K562 (cell line): ENCODE measurements around the gene ANP32B. TPM values are rescaled to one million over a fixed set of nuclear protein-coding genes. Genes with fewer than 3 reads are reported as not detected.

ENCODE experiments used
- BHLHE40 ChIP-seq: IDR thresholded peaks from 2 replicates; pipeline ENCODE4 v1.6.1; 2011; ENCODE audit warnings: low read length, improper control_type of control experiment
- BMI1 ChIP-seq: fragments of 150-350 bp; IDR thresholded peaks from 2 replicates; pipeline ENCODE4 v1.6.1; 2014; ENCODE audit warnings: low read length
- CAMTA2 ChIP-seq: fragments of 250-450 bp; sonication (Bioruptor Pico); conservative IDR thresholded peaks from 2 replicates; pipeline ENCODE4 v1.5.1; 2022
- CBFA2T3 ChIP-seq: fragments of 450-650 bp; IDR thresholded peaks from 2 replicates; pipeline ENCODE4 v1.6.1; 2017
- CCNT2 ChIP-seq: IDR thresholded peaks from 2 replicates; pipeline ENCODE4 v1.6.1; 2011; ENCODE audit warnings: borderline replicate concordance, low read depth, mild to moderate bottlenecking, moderate library complexity, mixed read lengths, low read length; ENCODE audit not compliant: insufficient read length; ENCODE audit errors: extremely low read depth
- E2F3 ChIP-seq: fragments of 250-450 bp; sonication (Bioruptor Pico); IDR thresholded peaks from 2 replicates; pipeline ENCODE4 v1.4.0; 2020; ENCODE audit warnings: mild to moderate bottlenecking
- EGR1 ChIP-seq: fragments of 450-650 bp; conservative IDR thresholded peaks from 2 replicates; pipeline ENCODE4 v1.6.1; 2017; ENCODE audit warnings: mild to moderate bottlenecking
- HNRNPK ChIP-seq: fragments of 200-400 bp; formaldehyde crosslinking; IDR thresholded peaks from one replicate; pipeline ENCODE4 v1.6.1; 2018; ENCODE audit warnings: mild to moderate bottlenecking, low read depth, low read length; ENCODE audit not compliant: poor library complexity, severe bottlenecking
- SMAD3 ChIP-seq: fragments of 450-650 bp; formaldehyde crosslinking; conservative IDR thresholded peaks from 2 replicates; pipeline ENCODE4 v1.4.0; 2020; ENCODE audit warnings: mild to moderate bottlenecking
- SOX6 ChIP-seq: fragments of 450-650 bp; IDR thresholded peaks from 2 replicates; pipeline ENCODE4 v1.6.1; 2014; ENCODE audit warnings: mild to moderate bottlenecking
- STAT5A ChIP-seq: IDR thresholded peaks from 2 replicates; pipeline ENCODE4 v1.6.1; 2012; ENCODE audit warnings: low read length, inconsistent platforms, borderline replicate concordance
- TCF7 ChIP-seq: sonication (generic); IDR thresholded peaks from 2 replicates; pipeline ENCODE4 v1.6.1; 2016; ENCODE audit warnings: antibody characterized with exemption, borderline replicate concordance
- YBX1 ChIP-seq: fragments of 450-650 bp; IDR thresholded peaks from 2 replicates; pipeline ENCODE4 v1.7.1; 2016; ENCODE audit warnings: mild to moderate bottlenecking
- ZNF134 ChIP-seq: fragments of 250-450 bp; sonication (Bioruptor Pico); conservative IDR thresholded peaks from 2 replicates; pipeline ENCODE4 v1.4.0; 2020
- ZNF274 ChIP-seq: IDR thresholded peaks from 2 replicates; pipeline ENCODE4 v1.6.1; 2011; ENCODE audit warnings: low read depth, mild to moderate bottlenecking, low read length, moderate library complexity, borderline replicate concordance
- ZNF324 ChIP-seq: fragments of 250-450 bp; sonication (Bioruptor Pico); IDR thresholded peaks from 2 replicates; pipeline ENCODE4 v1.4.0; 2020; ENCODE audit warnings: mild to moderate bottlenecking
- ZNF589 ChIP-seq: fragments of 200-800 bp; sonication (Bioruptor generic); IDR thresholded peaks from 2 replicates; pipeline ENCODE4 v1.6.1; 2016; ENCODE audit warnings: low read depth, missing genetic modification characterization, missing compliant biosample characterization
- ZNF75A ChIP-seq: fragments of 450-650 bp; formaldehyde crosslinking; IDR thresholded peaks from 2 replicates; pipeline ENCODE4 v1.4.0; 2020; ENCODE audit warnings: mild to moderate bottlenecking
- ZNF77 ChIP-seq: fragments of 250-450 bp; sonication (Bioruptor Pico); IDR thresholded peaks from 2 replicates; pipeline ENCODE4 v1.5.0; 2020
- polyA plus RNA-seq, 8 experiments: library from polyadenylated mRNA; depleted of rRNA in 4 of 8; stranded (reverse) in 5 of 8; unstranded in 3 of 8; fragments of >200 nt; fragmentation: Nextera tagmentation in 2 of 8; fragmentation: Illumina TruSeq in 1 of 8; extraction: Ambion mirVana in 2 of 8; extraction: Trizol in 1 of 8; gene quantifications; 2 replicates each; pipeline versions ENCODE4 v1.2.1 to v1.2.3, GENCODE V29; 2011 to 2014; ENCODE audit warnings: inconsistent platforms in 1 of 8, missing spikeins in 1 of 8
- total RNA-seq, 7 experiments: library from RNA; depleted of rRNA in 6 of 7; stranded (reverse); fragments of >200 nt in 6 of 7; fragmentation: Illumina TruSeq in 2 of 7; extraction: Trizol in 2 of 7; gene quantifications; 2 replicates each; pipeline versions ENCODE4 v1.2.1 to v1.2.3, GENCODE V29; 2011 to 2021; ENCODE audit warnings: low replicate concordance in 1 of 7
- TF ChIP-seq, protein P1 (sequence below): fragments of 450-650 bp; formaldehyde crosslinking; IDR thresholded peaks from 2 replicates; pipeline ENCODE4 v1.4.0; 2020; ENCODE audit warnings: mild to moderate bottlenecking, moderate library complexity
- TF ChIP-seq, protein P2 (sequence below): fragments of 200-800 bp; sonication (Bioruptor generic); IDR thresholded peaks from 2 replicates; pipeline ENCODE4 v1.6.1; 2017; ENCODE audit warnings: missing genetic modification characterization, missing compliant biosample characterization
- TF ChIP-seq, protein P3 (sequence below): fragments of 250-450 bp; sonication (Bioruptor Pico); IDR thresholded peaks from 2 replicates; pipeline ENCODE4 v1.8.0; 2021; ENCODE audit warnings: mild to moderate bottlenecking, moderate library complexity
- TF ChIP-seq, protein P4 (sequence below): fragments of 450-650 bp; IDR thresholded peaks from 2 replicates; pipeline ENCODE4 v1.6.1; 2014; ENCODE audit warnings: low read depth, mild to moderate bottlenecking, moderate library complexity, borderline replicate concordance

ANP32B gene
- total and polyA plus RNA-seq, 9 of the 15 experiments (the other 6 are each of a cell fraction or from before 2014, with no cell fraction given): 68.9 to 815 (median 141) TPM

DNA sequence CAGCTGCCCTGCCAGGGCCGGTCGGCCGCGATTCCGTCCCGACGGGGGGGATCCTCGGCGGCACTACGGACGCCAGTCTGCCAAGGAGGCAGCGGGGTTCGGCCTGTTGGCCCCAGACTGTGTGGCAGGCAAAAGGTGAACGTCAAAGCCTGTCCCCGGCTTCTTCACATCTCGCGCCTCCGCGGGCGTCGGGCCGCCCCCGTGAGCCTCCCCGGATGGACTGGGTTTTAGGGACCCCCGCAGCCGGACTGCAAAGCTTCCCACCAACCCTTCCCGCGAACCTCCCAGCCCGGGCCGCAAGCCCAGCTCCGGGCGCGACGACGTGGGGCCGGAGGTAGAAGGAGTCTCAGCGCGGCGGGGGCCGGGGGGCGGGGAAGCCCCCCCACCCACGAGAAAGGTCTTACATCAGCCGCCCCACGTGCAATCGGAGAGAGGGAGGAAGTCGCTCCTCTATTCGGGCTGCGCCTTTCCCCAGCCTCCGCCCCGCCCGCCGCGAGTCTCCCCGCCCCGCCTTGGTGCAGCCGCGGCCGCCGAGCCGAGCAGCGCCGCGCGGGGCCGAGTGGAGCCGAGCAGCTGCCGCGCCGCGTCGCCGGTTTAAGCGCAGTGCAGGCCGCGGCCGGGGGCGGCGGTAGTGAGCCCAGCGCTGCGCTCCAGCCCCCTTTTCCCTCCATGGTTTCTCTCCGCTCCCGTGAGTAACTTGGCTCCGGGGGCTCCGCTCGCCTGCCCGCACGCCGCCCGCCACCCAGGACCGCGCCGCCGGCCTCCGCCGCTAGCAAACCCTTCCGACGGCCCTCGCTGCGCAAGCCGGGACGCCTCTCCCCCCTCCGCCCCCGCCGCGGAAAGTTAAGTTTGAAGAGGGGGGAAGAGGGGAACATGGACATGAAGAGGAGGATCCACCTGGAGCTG is at the start of gene ANP32B (continued):
- TF ChIP-seq BHLHE40 (peak; percentile 87), ZNF77 (no peak), ZNF274 (no peak), YBX1 (no peak), CCNT2 (peak; percentile 86), ZNF134 (CRISPR knock-in tag) (0 out of 2 replicates have a peak, but pooled peaks have one; percentile 27), E2F3 (CRISPR knock-in tag) (peak; percentile 16; the same call in 1 of the 2 replicates), SMAD3 (CRISPR knock-in tag) (peak; percentile 71; the same call in 1 of the 2 replicates), STAT5A (no peak; the same call in 1 of the 2 replicates), TCF7 (no peak), ZNF324 (CRISPR knock-in tag) (no peak), EGR1 (peak; percentile 92), SOX6 (peak; percentile 22; the same call in 1 of the 2 replicates), ZNF589 (CRISPR knock-in tag) (no peak), HNRNPK (peak; percentile 29), CAMTA2 (no peak), CBFA2T3 (peak; percentile 15; the same call in 1 of the 2 replicates), BMI1 (no peak), ZNF75A (CRISPR knock-in tag) (no peak)
- TF ChIP-seq, protein P1, sequence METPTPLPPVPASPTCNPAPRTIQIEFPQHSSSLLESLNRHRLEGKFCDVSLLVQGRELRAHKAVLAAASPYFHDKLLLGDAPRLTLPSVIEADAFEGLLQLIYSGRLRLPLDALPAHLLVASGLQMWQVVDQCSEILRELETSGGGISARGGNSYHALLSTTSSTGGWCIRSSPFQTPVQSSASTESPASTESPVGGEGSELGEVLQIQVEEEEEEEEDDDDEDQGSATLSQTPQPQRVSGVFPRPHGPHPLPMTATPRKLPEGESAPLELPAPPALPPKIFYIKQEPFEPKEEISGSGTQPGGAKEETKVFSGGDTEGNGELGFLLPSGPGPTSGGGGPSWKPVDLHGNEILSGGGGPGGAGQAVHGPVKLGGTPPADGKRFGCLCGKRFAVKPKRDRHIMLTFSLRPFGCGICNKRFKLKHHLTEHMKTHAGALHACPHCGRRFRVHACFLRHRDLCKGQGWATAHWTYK (CRISPR knock-in tag): 0 out of 2 replicates have a peak, but pooled peaks have one; percentile 48
- TF ChIP-seq, protein P2, sequence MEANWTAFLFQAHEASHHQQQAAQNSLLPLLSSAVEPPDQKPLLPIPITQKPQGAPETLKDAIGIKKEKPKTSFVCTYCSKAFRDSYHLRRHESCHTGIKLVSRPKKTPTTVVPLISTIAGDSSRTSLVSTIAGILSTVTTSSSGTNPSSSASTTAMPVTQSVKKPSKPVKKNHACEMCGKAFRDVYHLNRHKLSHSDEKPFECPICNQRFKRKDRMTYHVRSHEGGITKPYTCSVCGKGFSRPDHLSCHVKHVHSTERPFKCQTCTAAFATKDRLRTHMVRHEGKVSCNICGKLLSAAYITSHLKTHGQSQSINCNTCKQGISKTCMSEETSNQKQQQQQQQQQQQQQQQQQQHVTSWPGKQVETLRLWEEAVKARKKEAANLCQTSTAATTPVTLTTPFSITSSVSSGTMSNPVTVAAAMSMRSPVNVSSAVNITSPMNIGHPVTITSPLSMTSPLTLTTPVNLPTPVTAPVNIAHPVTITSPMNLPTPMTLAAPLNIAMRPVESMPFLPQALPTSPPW (CRISPR knock-in tag): no peak
- TF ChIP-seq, protein P3, sequence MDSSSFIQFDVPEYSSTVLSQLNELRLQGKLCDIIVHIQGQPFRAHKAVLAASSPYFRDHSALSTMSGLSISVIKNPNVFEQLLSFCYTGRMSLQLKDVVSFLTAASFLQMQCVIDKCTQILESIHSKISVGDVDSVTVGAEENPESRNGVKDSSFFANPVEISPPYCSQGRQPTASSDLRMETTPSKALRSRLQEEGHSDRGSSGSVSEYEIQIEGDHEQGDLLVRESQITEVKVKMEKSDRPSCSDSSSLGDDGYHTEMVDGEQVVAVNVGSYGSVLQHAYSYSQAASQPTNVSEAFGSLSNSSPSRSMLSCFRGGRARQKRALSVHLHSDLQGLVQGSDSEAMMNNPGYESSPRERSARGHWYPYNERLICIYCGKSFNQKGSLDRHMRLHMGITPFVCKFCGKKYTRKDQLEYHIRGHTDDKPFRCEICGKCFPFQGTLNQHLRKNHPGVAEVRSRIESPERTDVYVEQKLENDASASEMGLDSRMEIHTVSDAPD: no peak
- TF ChIP-seq, protein P4, sequence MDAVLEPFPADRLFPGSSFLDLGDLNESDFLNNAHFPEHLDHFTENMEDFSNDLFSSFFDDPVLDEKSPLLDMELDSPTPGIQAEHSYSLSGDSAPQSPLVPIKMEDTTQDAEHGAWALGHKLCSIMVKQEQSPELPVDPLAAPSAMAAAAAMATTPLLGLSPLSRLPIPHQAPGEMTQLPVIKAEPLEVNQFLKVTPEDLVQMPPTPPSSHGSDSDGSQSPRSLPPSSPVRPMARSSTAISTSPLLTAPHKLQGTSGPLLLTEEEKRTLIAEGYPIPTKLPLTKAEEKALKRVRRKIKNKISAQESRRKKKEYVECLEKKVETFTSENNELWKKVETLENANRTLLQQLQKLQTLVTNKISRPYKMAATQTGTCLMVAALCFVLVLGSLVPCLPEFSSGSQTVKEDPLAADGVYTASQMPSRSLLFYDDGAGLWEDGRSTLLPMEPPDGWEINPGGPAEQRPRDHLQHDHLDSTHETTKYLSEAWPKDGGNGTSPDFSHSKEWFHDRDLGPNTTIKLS: 0 out of 2 replicates have a peak, but pooled peaks have one; percentile 51
